HepG2 (cell line): ENCODE results near the gene DDX49. TPM values are rescaled to one million over a fixed set of nuclear protein-coding genes. Genes with fewer than 3 reads are reported as not detected.

ENCODE experiments used
- ATAC-seq: fragments of 200-7000 bp; cut with Tn5 transposase; 3 replicates; pipeline ENCODE4 v1.9.1; 2020; ENCODE audit warnings: mild to moderate bottlenecking, moderate library complexity
- BruUV-seq: library from RNA; stranded (reverse); fragments of 400-500 nt; replicated peaks from 2 replicates; lab custom pipeline; 2021; lab: Mats Ljungman, UMichigan
- CTCF ChIA-PET: fragments of 300-600 bp; formaldehyde crosslinking; extraction: SDS; loops from one replicate; lab custom pipeline; 2021; ENCODE audit warnings: low total read pairs, inconsistent platforms, low intra/inter-chr PET ratio; lab: Yijun Ruan, JAX
- POLR2A ChIA-PET: fragments of 350-600 bp; sonication (Branson Sonifier 250); formaldehyde crosslinking; loops from one replicate; lab custom pipeline; 2020; ENCODE audit warnings: antibody characterized with exemption, inconsistent platforms; lab: Yijun Ruan, JAX
- DNase-seq: peaks from one replicate; pipeline ENCODE4 v3.0.0-alpha.2; 2015; ENCODE audit warnings: low spot score
- FAIRE-seq: peaks from 3 replicates; lab custom pipeline; 2011; peaks lifted over from hg19 to GRCh38; lab: Jason Lieb, UNC
- H2AFZ ChIP-seq: one replicate; pipeline ENCODE4 v1.6.1; 2011; ENCODE audit warnings: low read length, inconsistent platforms
- H3K27ac ChIP-seq: fragments of 300-600 bp; 3 replicates; pipeline ENCODE4 v1.8.0; 2011; ENCODE audit warnings: mixed run types, mild to moderate bottlenecking, mixed read lengths, low read length, inconsistent platforms; ENCODE audit not compliant: insufficient read depth; ENCODE audit errors: extremely low read length
- H3K27me3 ChIP-seq, 2 experiments: fragments of 200-600 bp in 1 of 2; 2 replicates in 1 of 2; 3 replicates in 1 of 2; pipeline versions ENCODE4 v1.6.0 to v1.8.0; 2011; ENCODE audit warnings: low read length in 2 of 2, mild to moderate bottlenecking in 2 of 2, moderate library complexity in 2 of 2, inconsistent platforms in 1 of 2; ENCODE audit not compliant: insufficient read depth in 2 of 2, control insufficient read depth in 1 of 2
- H3K36me3 ChIP-seq, 2 experiments: fragments of 200-600 bp in 1 of 2; replicated peaks in 1 of 2; 2 replicates in 1 of 2; 3 replicates in 1 of 2; pipeline versions ENCODE4 v1.5.1 to v1.8.0; 2011; ENCODE audit warnings: low read length in 2 of 2, inconsistent platforms in 1 of 2; ENCODE audit not compliant: insufficient read depth in 2 of 2, control insufficient read depth in 1 of 2
- H3K4me1 ChIP-seq: 2 replicates; pipeline ENCODE4 v1.5.1; 2012; ENCODE audit warnings: low read length, inconsistent platforms; ENCODE audit not compliant: insufficient read depth
- H3K4me2 ChIP-seq: 2 replicates; pipeline ENCODE4 v1.6.0; 2011; ENCODE audit warnings: low read depth, low read length, inconsistent platforms
- H3K4me3 ChIP-seq, 3 experiments: fragments of 200-600 bp in 1 of 3; sonication (generic), shearing (Covaris generic) in 1 of 3; replicated peaks in 1 of 3; 2 replicates each; pipeline ENCODE4 v1.5.1; 2011 to 2016; ENCODE audit warnings: low read length in 3 of 3, inconsistent platforms in 2 of 3, low read depth in 2 of 3, mild to moderate bottlenecking in 2 of 3, control low read depth in 1 of 3, mixed read lengths in 1 of 3; ENCODE audit not compliant: insufficient read depth in 1 of 3
- H3K79me2 ChIP-seq: one replicate; pipeline ENCODE4 v1.6.1; 2011; ENCODE audit warnings: low read length, inconsistent platforms; ENCODE audit not compliant: insufficient read depth
- H3K9ac ChIP-seq: 2 replicates; pipeline ENCODE4 v1.6.0; 2011; ENCODE audit warnings: mild to moderate bottlenecking, low read depth, low read length, inconsistent platforms; ENCODE audit not compliant: insufficient read depth
- H3K9me3 ChIP-seq: 2 replicates; pipeline ENCODE4 v1.5.1; 2012; ENCODE audit warnings: mild to moderate bottlenecking, low read length
- H4K20me1 ChIP-seq: 2 replicates; pipeline ENCODE4 v1.6.0; 2011; ENCODE audit warnings: inconsistent platforms, mild to moderate bottlenecking, low read length, moderate library complexity; ENCODE audit not compliant: insufficient read depth
- AGO2 ChIP-seq: fragments of 200-400 bp; formaldehyde crosslinking; optimal IDR thresholded peaks from 2 replicates; pipeline ENCODE3; 2017; ENCODE audit warnings: mild to moderate bottlenecking, low read depth, low read length, moderate library complexity
- BRCA1 ChIP-seq: sonication (generic); formaldehyde crosslinking; IDR thresholded peaks from 2 replicates; pipeline ENCODE4 v1.4.0; 2020; ENCODE audit warnings: missing genetic modification reagents
- CREM ChIP-seq, 2 experiments: sonication (generic) in 1 of 2; formaldehyde crosslinking in 1 of 2; IDR thresholded peaks; 2 replicates each; pipeline versions ENCODE4 v1.4.0 to v1.6.1; 2016 to 2020; ENCODE audit warnings: antibody characterized with exemption in 1 of 2, mild to moderate bottlenecking in 1 of 2, missing genetic modification reagents in 1 of 2
- RBFOX2 ChIP-seq: fragments of 200-400 bp; formaldehyde crosslinking; IDR thresholded peaks from 2 replicates; pipeline ENCODE4 v1.6.1; 2017; ENCODE audit warnings: low read depth, mild to moderate bottlenecking, low read length
- RBM22 ChIP-seq: fragments of 200-400 bp; formaldehyde crosslinking; optimal IDR thresholded peaks from 2 replicates; pipeline ENCODE3; 2017; ENCODE audit warnings: mild to moderate bottlenecking, low read length, moderate library complexity
- ZMYM3 ChIP-seq: sonication (generic); formaldehyde crosslinking; IDR thresholded peaks from 2 replicates; pipeline ENCODE4 v1.5.1; 2020; ENCODE audit warnings: mild to moderate bottlenecking, missing genetic modification reagents
- ZNF570 ChIP-seq: sonication (generic); formaldehyde crosslinking; IDR thresholded peaks from 2 replicates; pipeline ENCODE4 v1.4.0; 2020; ENCODE audit warnings: mild to moderate bottlenecking, missing genetic modification reagents, borderline replicate concordance
- ZNF678 ChIP-seq: sonication (generic); formaldehyde crosslinking; IDR thresholded peaks from 2 replicates; pipeline ENCODE4 v1.4.0; 2020; ENCODE audit warnings: mild to moderate bottlenecking, missing genetic modification reagents
- WGBS: methylation state at CpG from one replicate; pipeline ENCODE4 v1.1.6; 2017; ENCODE audit warnings: low lambda C conversion rate; 5-methylcytosine and 5-hydroxymethylcytosine counted together
- in situ Hi-C: cut with HindIII; loops from 2 replicates; pipeline ENCODE4 v1.10.0; 2017; ENCODE audit warnings: low pct_unique_long_range_greater_than_20kb; ENCODE audit not compliant: extremely low pct_ligation_motif_present
- intact Hi-C: fragments of 100-400 bp; cut with micrococcal nuclease; formaldehyde crosslinking; loops from one replicate; pipeline ENCODE4 v1.10.0; 2022; ENCODE audit not compliant: unreplicated experiment
- polyA plus RNA-seq, 8 experiments: library from polyadenylated mRNA; depleted of rRNA in 3 of 8; stranded (reverse) in 7 of 8; unstranded in 1 of 8; fragments of >200 nt; fragmentation: Illumina TruSeq in 4 of 8; extraction: Trizol in 4 of 8; gene quantifications; 2 replicates each; pipeline versions ENCODE4 v1.2.1 to v1.2.3, GENCODE V29; 2011 to 2016; ENCODE audit warnings: low read depth in 4 of 8, missing spikeins in 1 of 8, mixed read lengths in 1 of 8; ENCODE audit not compliant: insufficient read depth in 1 of 8
- total RNA-seq, 5 experiments: library from RNA; depleted of rRNA; stranded (reverse); fragments of >200 nt; fragmentation: Illumina TruSeq; extraction: Trizol; gene quantifications; 2 replicates each; pipeline ENCODE4 v1.2.3, GENCODE V29; 2016; ENCODE audit warnings: low read depth in 1 of 5
- TF ChIP-seq, protein P1 (sequence below): sonication (generic); formaldehyde crosslinking; IDR thresholded peaks from 2 replicates; pipeline ENCODE4 v1.4.0; 2020; ENCODE audit warnings: missing genetic modification reagents

The DDX49 gene
- total and polyA plus RNA-seq, 2 of the 13 experiments (the other 11 are each of a cell fraction or from before 2014, with no cell fraction given) = 27.0 to 46.2 TPM

GRCh38 chr19:18928018-18928805, 8.7 kb downstream of the DDX49 start:
- TSS peak; percentile 41 for BruUV-seq
- H4K20me1 ChIP-seq = no peaks in the 10 kb centered on the region
- H3K4me3 ChIP-seq = no peak overlapping the region
- FAIRE-seq (no peak), DNase-seq (no peak), ATAC-seq (peak; percentile 16; the same call in 1 of the 3 replicates)
- H3K27me3 ChIP-seq = no peaks in the 10 kb centered on the region
- ChIA-PET POLR2A (interaction anchor here (0.8 to 2.0 kb wide), 5 partner anchors 9 to 12 kb away, joined by 3 to 11 read pairs (median 4); partner anchors contain the start of genes COPE and DDX49), CTCF (no interaction called here)
- H3K4me1 ChIP-seq = no peaks in the 10 kb centered on the region
- H3K36me3 ChIP-seq = peaks cover 16 to 34% of the 10 kb centered on the region in 2 experiments; a peak in 4 of 5 replicates
- no peak overlapping the region for H3K27ac ChIP-seq
- H3K9ac ChIP-seq = no peak overlapping the region
- H3K9me3 ChIP-seq = no peaks in the 10 kb centered on the region
- intact Hi-C loops (no loop called here), in situ Hi-C loops (loop anchor here (10.0 kb wide), 1 partner anchor 57 kb away; no protein-coding TSS in a partner anchor)
- no peak for TF ChIP-seq ZMYM3 (CRISPR knock-in tag)
- TF ChIP-seq RBM22 = peak; percentile 12
- TF ChIP-seq AGO2 = peak; percentile 70
- TF ChIP-seq, protein P1, sequence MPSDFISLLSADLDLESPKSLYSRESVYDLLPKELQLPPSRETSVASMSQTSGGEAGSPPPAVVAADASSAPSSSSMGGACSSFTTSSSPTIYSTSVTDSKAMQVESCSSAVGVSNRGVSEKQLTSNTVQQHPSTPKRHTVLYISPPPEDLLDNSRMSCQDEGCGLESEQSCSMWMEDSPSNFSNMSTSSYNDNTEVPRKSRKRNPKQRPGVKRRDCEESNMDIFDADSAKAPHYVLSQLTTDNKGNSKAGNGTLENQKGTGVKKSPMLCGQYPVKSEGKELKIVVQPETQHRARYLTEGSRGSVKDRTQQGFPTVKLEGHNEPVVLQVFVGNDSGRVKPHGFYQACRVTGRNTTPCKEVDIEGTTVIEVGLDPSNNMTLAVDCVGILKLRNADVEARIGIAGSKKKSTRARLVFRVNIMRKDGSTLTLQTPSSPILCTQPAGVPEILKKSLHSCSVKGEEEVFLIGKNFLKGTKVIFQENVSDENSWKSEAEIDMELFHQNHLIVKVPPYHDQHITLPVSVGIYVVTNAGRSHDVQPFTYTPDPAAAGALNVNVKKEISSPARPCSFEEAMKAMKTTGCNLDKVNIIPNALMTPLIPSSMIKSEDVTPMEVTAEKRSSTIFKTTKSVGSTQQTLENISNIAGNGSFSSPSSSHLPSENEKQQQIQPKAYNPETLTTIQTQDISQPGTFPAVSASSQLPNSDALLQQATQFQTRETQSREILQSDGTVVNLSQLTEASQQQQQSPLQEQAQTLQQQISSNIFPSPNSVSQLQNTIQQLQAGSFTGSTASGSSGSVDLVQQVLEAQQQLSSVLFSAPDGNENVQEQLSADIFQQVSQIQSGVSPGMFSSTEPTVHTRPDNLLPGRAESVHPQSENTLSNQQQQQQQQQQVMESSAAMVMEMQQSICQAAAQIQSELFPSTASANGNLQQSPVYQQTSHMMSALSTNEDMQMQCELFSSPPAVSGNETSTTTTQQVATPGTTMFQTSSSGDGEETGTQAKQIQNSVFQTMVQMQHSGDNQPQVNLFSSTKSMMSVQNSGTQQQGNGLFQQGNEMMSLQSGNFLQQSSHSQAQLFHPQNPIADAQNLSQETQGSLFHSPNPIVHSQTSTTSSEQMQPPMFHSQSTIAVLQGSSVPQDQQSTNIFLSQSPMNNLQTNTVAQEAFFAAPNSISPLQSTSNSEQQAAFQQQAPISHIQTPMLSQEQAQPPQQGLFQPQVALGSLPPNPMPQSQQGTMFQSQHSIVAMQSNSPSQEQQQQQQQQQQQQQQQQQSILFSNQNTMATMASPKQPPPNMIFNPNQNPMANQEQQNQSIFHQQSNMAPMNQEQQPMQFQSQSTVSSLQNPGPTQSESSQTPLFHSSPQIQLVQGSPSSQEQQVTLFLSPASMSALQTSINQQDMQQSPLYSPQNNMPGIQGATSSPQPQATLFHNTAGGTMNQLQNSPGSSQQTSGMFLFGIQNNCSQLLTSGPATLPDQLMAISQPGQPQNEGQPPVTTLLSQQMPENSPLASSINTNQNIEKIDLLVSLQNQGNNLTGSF (CRISPR knock-in tag) = no peak
- no peak for TF ChIP-seq CREM (IDR thresholded peaks at IDR 0.05)
- TF ChIP-seq CREM (CRISPR knock-in tag; IDR thresholded peaks at IDR 0.05) = no peak
- no peak for TF ChIP-seq ZNF570
- peak; percentile 47 for TF ChIP-seq RBFOX2
- TF ChIP-seq ZNF678 = no peak
- TF ChIP-seq BRCA1 (CRISPR knock-in tag) = no peak
- H3K4me2 ChIP-seq = no peak overlapping the region
- no peak overlapping the region for H2AFZ ChIP-seq
- 99% methylated on average over 19 of the region's 26 CpGs for WGBS
- H3K79me2 ChIP-seq = no peaks in the 10 kb centered on the region
